ENCODE data around the gene NOTCH2. TPM values are rescaled to one million over a fixed set of nuclear protein-coding genes. Genes with fewer than 3 reads are reported as not detected.
A peak's percentile ranks its signal among the peaks of the same experiment; 100 is the strongest.
"Not testable (repeated sequence)": the region's sequence is repeated elsewhere in the genome, so short reads cannot be mapped to it uniquely, and the experiment has no call there.

NOTCH2 gene
- total RNA-seq, 4 donors from 2014 or later, result 57.4 to 83.7 (median 75.8) TPM

- intact Hi-C loops (cut with DNase I); DNase-seq; H3K9me3 ChIP-seq; H3K36me3 ChIP-seq; H3K27me3 ChIP-seq; H3K27ac ChIP-seq; H3K4me3 ChIP-seq; H3K4me1 ChIP-seq: not testable (repeated sequence)
- WGBS, 2 donors, result 31 to 42% methylated on average over 3 to 4 of the region's 7 CpGs
Observed at GRCh38 chr1:120014978-120015377, 54.5 kb downstream of the NOTCH2 start.

DNA sequence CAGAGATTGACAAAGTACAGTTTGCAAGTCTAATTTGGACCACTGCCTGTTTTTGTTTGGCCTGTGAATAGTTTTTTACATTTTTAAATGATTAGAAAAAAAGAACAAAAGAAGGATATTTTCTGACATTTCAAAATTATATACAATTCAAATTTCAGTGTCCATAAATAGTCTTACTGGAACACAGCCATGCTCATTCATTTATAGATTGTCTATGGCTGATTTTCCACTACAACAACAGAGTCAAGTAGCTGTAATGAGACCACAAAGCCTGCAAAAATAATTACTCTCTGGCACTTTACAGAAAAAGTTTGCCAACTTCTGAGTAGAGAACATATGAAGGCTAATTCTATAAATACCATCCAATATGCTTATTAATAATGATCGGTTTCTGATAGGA, 61.1 kb downstream of the NOTCH2 start:
- H3K27ac ChIP-seq; H3K4me1 ChIP-seq; DNase-seq; H3K4me3 ChIP-seq; H3K36me3 ChIP-seq; H3K9me3 ChIP-seq; H3K27me3 ChIP-seq; intact Hi-C loops (cut with DNase I): not testable (repeated sequence)
- 38 to 86% methylated on average over 1 of the region's 1 CpG for WGBS, 2 donors

- H3K9me3 ChIP-seq; H3K4me3 ChIP-seq; H3K27me3 ChIP-seq; DNase-seq; H3K36me3 ChIP-seq; intact Hi-C loops (cut with DNase I); H3K27ac ChIP-seq; H3K4me1 ChIP-seq: not testable (repeated sequence)
- WGBS, 2 donors, result no CpG with 5 or more reads among the region's 1 CpG
Observed at GRCh38 chr1:120007850-120008249, 61.6 kb downstream of the NOTCH2 start.

DNA sequence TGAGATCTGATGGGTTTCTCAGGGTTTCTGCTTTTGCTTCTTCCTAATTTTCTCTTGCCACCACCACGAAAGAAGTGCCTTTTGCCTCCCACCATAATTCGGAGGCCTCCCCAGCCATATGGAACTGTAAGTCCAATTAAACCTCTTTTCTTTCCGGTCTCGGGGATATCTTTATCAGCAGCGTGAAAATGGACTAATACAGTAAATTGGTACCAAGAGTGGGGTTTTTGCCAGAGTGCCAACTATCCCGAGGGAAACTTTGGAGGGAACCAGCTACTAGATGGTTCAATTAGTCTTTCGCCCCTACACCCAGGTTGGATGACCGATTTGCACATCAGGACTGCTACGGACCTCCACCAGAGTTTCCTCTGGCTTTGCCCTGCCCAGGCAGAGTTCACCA, 68.4 kb downstream of the NOTCH2 start:
- H3K27me3 ChIP-seq; intact Hi-C loops (cut with DNase I); H3K9me3 ChIP-seq; H3K4me1 ChIP-seq; H3K4me3 ChIP-seq; DNase-seq; H3K27ac ChIP-seq: not testable (repeated sequence)
- WGBS, 2 donors, result 89 to 92% methylated on average over 8 of the region's 9 CpGs
- peaks cover 0 to 24% (median 0%) of the 10 kb centered on the region in 3 donors for H3K36me3 ChIP-seq

DNA sequence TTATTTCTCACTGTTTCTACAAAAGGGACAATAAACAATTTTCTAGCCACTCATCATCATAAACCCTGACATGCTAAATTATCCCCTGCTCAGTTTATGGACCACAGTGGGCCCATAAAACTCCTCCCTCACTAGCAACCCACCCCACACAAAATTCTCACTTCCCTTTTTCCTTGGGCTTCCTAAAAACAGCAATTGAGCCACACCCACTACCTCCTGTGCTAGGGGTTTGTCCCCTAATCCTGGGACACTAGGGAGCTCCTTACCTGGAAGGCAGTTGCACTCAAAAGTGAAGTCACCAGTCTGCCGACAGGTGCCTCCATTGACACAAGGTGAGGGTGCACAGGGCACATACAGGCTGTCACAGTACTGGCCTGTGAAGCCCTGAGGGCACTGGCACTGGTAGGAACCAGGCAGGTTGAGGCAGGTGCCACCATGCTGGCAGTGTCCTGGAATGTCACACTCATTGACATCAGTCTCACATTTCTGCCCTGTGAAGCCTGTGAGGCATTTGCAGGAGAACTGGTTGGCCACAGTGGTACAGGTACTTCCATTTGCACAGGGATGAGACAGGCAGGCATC, 72.6 kb downstream of the NOTCH2 start:
- DNase-seq; H3K9me3 ChIP-seq; intact Hi-C loops (cut with DNase I); H3K27me3 ChIP-seq; H3K4me3 ChIP-seq: not testable (repeated sequence)
- Histone ChIP-seq H3K36me3 (peaks cover 0 to 15% (median 0%) of the 10 kb centered on the region in 3 donors), H3K4me1 (peaks cover 0 to 14% (median 0%) of the 10 kb centered on the region in 3 donors), H3K27ac (peak overlapping the region in 1 of 4 donors; percentile 13)
- WGBS, 2 donors, result 50% methylated on average over 1 of the region's 1 CpG; no CpG with 5 or more reads in 1 of the 2 donors

DNA sequence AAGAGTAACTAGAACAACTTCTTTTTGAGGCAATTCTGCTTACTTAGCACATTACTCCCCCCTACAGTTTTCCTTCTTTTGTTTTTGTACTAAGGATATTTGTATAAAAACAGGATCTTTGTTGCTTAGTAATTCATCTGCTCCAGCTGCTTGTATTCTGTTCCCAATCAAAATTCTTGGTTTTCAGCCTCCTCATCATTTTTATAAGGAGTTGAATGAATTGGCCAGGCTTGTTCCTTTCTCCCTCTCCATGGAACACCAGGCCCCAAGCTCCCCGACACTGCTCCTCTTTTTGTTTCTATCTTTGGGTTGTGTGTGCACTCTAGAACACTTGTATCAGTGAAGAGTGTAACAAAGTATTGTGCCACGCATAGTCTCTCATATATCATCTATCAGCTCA, 73.5 kb downstream of the NOTCH2 start:
- H3K27ac ChIP-seq; H3K4me3 ChIP-seq; H3K27me3 ChIP-seq; DNase-seq; H3K9me3 ChIP-seq; intact Hi-C loops (cut with DNase I): not testable (repeated sequence)
- peaks cover 0 to 12% (median 0%) of the 10 kb centered on the region in 3 donors for H3K36me3 ChIP-seq
- WGBS, 2 donors, result no CpG with 5 or more reads among the region's 2 CpGs
- peaks cover 0 to 14% (median 0%) of the 10 kb centered on the region in 3 donors for H3K4me1 ChIP-seq

- H3K27me3 ChIP-seq, result no peaks in the 10 kb centered on the region
- peak overlapping the region in 2 of 4 donors; percentile 51 to 60 for H3K27ac ChIP-seq
- DNase-seq, result no peak
- TF ChIP-seq POLR2A (IDR thresholded peaks at IDR 0.05) (no peak), CTCF (IDR thresholded peaks at IDR 0.05) (no peak)
- H3K9me3 ChIP-seq, result no peaks in the 10 kb centered on the region
- 71 to 76% methylated on average over 2 of the region's 2 CpGs for WGBS, 2 donors
- intact Hi-C loops (cut with DNase I), result no loop called here
- no peak overlapping the region for H3K4me3 ChIP-seq
- H3K36me3 ChIP-seq, result peaks cover 0 to 27% (median 3%) of the 10 kb centered on the region in 3 donors
- peaks cover 0 to 22% (median 15%) of the 10 kb centered on the region in 3 donors for H3K4me1 ChIP-seq
Observed at GRCh38 chr1:119988306-119989062, 81.0 kb downstream of the NOTCH2 start.

DNA sequence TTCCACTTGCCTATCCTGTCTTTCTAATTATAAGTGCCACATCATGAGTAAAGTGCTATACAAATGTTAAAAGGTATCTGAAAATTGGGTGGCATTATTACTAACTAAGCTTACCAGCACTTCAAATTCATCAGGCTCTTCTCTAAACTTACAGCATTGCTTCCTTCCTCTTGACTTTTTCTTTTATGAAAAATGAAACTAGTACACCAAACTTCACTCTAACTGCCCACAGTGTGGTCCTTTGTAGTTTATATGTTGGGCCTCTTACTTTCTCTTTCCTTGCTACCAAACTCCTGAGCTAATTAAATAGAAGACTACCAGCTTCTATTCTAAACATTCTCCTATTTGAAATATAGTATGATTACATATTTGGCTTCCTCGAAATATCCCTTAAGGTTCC, 81.8 kb downstream of the NOTCH2 start:
- 71 to 82% methylated on average over 1 of the region's 1 CpG for WGBS, 2 donors
- intact Hi-C loops (cut with DNase I), result no loop called here
- H3K27ac ChIP-seq, result peak overlapping the region in 3 of 4 donors; percentile 4 to 60 (median 51)

More for the DNA sequence above, 81.8 kb downstream of the NOTCH2 start:
- Histone ChIP-seq H3K9me3 (no peaks in the 10 kb centered on the region), H3K27me3 (no peaks in the 10 kb centered on the region), H3K4me3 (no peak overlapping the region), H3K4me1 (peaks cover 0 to 23% (median 15%) of the 10 kb centered on the region in 3 donors), H3K36me3 (peaks cover 0 to 27% (median 3%) of the 10 kb centered on the region in 3 donors)
- TF ChIP-seq POLR2A (IDR thresholded peaks at IDR 0.05), result no peak
- DNase-seq, result no peak

Measured in esophagus squamous epithelium (tissue), 5 donors.